ENCODE measurements around the gene KNCN.

DNA sequence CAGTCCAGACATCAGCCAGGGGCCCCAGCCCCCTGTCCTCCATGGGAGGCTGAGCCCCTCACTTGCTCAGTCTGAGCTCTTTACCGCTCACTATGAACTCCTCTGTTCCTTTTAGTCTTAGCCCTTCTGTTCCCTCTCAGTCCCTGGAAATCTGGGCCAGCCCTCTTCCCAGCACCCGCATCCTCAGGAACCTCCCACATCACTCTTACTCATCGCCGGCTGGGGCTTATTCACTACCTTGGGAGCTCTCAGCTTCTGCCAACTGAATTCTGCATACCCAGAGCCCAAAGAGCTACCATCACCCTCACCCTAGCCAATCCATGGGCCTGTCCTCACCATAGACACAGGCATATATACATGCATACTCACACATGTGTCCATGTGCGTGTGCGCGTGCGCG, 11.5 kb downstream of the KNCN start:
- TF ChIP-seq, protein P1, sequence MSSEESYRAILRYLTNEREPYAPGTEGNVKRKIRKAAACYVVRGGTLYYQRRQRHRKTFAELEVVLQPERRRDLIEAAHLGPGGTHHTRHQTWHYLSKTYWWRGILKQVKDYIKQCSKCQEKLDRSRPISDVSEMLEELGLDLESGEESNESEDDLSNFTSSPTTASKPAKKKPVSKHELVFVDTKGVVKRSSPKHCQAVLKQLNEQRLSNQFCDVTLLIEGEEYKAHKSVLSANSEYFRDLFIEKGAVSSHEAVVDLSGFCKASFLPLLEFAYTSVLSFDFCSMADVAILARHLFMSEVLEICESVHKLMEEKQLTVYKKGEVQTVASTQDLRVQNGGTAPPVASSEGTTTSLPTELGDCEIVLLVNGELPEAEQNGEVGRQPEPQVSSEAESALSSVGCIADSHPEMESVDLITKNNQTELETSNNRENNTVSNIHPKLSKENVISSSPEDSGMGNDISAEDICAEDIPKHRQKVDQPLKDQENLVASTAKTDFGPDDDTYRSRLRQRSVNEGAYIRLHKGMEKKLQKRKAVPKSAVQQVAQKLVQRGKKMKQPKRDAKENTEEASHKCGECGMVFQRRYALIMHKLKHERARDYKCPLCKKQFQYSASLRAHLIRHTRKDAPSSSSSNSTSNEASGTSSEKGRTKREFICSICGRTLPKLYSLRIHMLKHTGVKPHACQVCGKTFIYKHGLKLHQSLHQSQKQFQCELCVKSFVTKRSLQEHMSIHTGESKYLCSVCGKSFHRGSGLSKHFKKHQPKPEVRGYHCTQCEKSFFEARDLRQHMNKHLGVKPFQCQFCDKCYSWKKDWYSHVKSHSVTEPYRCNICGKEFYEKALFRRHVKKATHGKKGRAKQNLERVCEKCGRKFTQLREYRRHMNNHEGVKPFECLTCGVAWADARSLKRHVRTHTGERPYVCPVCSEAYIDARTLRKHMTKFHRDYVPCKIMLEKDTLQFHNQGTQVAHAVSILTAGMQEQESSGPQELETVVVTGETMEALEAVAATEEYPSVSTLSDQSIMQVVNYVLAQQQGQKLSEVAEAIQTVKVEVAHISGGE (tag by site-specific recombination; conservative IDR thresholded peaks at IDR 0.05; ENCODE audit: low read depth): no peak
- TF ChIP-seq, protein P2, sequence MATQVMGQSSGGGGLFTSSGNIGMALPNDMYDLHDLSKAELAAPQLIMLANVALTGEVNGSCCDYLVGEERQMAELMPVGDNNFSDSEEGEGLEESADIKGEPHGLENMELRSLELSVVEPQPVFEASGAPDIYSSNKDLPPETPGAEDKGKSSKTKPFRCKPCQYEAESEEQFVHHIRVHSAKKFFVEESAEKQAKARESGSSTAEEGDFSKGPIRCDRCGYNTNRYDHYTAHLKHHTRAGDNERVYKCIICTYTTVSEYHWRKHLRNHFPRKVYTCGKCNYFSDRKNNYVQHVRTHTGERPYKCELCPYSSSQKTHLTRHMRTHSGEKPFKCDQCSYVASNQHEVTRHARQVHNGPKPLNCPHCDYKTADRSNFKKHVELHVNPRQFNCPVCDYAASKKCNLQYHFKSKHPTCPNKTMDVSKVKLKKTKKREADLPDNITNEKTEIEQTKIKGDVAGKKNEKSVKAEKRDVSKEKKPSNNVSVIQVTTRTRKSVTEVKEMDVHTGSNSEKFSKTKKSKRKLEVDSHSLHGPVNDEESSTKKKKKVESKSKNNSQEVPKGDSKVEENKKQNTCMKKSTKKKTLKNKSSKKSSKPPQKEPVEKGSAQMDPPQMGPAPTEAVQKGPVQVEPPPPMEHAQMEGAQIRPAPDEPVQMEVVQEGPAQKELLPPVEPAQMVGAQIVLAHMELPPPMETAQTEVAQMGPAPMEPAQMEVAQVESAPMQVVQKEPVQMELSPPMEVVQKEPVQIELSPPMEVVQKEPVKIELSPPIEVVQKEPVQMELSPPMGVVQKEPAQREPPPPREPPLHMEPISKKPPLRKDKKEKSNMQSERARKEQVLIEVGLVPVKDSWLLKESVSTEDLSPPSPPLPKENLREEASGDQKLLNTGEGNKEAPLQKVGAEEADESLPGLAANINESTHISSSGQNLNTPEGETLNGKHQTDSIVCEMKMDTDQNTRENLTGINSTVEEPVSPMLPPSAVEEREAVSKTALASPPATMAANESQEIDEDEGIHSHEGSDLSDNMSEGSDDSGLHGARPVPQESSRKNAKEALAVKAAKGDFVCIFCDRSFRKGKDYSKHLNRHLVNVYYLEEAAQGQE (tag by site-specific recombination; IDR thresholded peaks at IDR 0.05): no peak
- no peak for TF ChIP-seq GLIS2 (tag by site-specific recombination; IDR thresholded peaks at IDR 0.05)
- TF ChIP-seq, protein P3, sequence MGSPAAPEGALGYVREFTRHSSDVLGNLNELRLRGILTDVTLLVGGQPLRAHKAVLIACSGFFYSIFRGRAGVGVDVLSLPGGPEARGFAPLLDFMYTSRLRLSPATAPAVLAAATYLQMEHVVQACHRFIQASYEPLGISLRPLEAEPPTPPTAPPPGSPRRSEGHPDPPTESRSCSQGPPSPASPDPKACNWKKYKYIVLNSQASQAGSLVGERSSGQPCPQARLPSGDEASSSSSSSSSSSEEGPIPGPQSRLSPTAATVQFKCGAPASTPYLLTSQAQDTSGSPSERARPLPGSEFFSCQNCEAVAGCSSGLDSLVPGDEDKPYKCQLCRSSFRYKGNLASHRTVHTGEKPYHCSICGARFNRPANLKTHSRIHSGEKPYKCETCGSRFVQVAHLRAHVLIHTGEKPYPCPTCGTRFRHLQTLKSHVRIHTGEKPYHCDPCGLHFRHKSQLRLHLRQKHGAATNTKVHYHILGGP (tag by site-specific recombination; IDR thresholded peaks at IDR 0.05): no peak
- TF ChIP-seq, protein P4, sequence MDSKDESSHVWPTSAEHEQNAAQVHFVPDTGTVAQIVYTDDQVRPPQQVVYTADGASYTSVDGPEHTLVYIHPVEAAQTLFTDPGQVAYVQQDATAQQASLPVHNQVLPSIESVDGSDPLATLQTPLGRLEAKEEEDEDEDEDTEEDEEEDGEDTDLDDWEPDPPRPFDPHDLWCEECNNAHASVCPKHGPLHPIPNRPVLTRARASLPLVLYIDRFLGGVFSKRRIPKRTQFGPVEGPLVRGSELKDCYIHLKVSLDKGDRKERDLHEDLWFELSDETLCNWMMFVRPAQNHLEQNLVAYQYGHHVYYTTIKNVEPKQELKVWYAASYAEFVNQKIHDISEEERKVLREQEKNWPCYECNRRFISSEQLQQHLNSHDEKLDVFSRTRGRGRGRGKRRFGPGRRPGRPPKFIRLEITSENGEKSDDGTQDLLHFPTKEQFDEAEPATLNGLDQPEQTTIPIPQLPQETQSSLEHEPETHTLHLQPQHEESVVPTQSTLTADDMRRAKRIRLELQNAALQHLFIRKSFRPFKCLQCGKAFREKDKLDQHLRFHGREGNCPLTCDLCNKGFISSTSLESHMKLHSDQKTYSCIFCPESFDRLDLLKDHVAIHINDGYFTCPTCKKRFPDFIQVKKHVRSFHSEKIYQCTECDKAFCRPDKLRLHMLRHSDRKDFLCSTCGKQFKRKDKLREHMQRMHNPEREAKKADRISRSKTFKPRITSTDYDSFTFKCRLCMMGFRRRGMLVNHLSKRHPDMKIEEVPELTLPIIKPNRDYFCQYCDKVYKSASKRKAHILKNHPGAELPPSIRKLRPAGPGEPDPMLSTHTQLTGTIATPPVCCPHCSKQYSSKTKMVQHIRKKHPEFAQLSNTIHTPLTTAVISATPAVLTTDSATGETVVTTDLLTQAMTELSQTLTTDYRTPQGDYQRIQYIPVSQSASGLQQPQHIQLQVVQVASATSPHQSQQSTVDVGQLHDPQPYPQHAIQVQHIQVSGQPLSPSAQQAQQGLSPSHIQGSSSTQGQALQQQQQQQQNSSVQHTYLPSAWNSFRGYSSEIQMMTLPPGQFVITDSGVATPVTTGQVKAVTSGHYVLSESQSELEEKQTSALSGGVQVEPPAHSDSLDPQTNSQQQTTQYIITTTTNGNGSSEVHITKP (tag by site-specific recombination; IDR thresholded peaks at IDR 0.05): no peak

All from HEK293 (cell line).